NCI-H2171 treated with DMSO at 0.1 percent for 48 hours (cell line): ENCODE data around the gene C1D.
A peak's percentile ranks its signal among the peaks of the same experiment; 100 is the strongest.

ENCODE experiments used
- DNase-seq: peaks from one replicate; lab custom pipeline; 2025; lab: John Stamatoyannopoulos, UW

C1D gene

GRCh38 chr2:68057658-68058396 is 5.0 kb downstream of the C1D start:
- DNase-seq = no peak

GRCh38 chr2:68052717-68053422 is 9.9 kb downstream of the C1D start:
- DNase-seq = no peak

- DNase-seq = no peak
Measured at GRCh38 chr2:68050353-68050752, 12.5 kb downstream of the C1D start.

- no peak for DNase-seq
Measured at GRCh38 chr2:68046642-68047240, 16.1 kb downstream of the C1D start.

- no peak for DNase-seq
Measured at GRCh38 chr2:68046224-68046623, 16.6 kb downstream of the C1D start.

GRCh38 chr2:68045342-68045741 is 17.5 kb downstream of the C1D start:
- DNase-seq = no peak

GRCh38 chr2:68044099-68044498 is 18.7 kb downstream of the C1D start:
- no peak for DNase-seq

GRCh38 chr2:68043695-68044094 is 19.1 kb downstream of the C1D start:
- no peak for DNase-seq

- no peak for DNase-seq
Measured at GRCh38 chr2:68043032-68043431, 19.8 kb downstream of the C1D start.

GRCh38 chr2:68041704-68042245 is 21.0 kb downstream of the C1D start:
- DNase-seq = no peak

GRCh38 chr2:68040078-68040477 is 22.7 kb downstream of the C1D start:
- DNase-seq = no peak

GRCh38 chr2:68039317-68039716 is 23.5 kb downstream of the C1D start:
- no peak for DNase-seq

GRCh38 chr2:68032702-68033101 is 30.1 kb downstream of the C1D start:
- no peak for DNase-seq

- peak; percentile 68 for DNase-seq
Measured at GRCh38 chr2:68031542-68032160, 31.2 kb downstream of the C1D start.

- no peak for DNase-seq
Measured at GRCh38 chr2:68031043-68031442, 31.8 kb downstream of the C1D start.

- DNase-seq = no peak
Measured at GRCh38 chr2:68030529-68030928, 32.3 kb downstream of the C1D start.

GRCh38 chr2:68027959-68028358 is 34.8 kb downstream of the C1D start:
- no peak for DNase-seq

GRCh38 chr2:68024450-68024849 is 38.4 kb downstream of the C1D start:
- DNase-seq = no peak

- DNase-seq = no peak
Measured at GRCh38 chr2:68023904-68024303, 38.9 kb downstream of the C1D start.

- no peak for DNase-seq
Measured at GRCh38 chr2:68018727-68019126, 44.1 kb downstream of the C1D start.

- DNase-seq = no peak
Measured at GRCh38 chr2:68009526-68009925, 53.3 kb downstream of the C1D start.

GRCh38 chr2:68000170-68000825 is 62.5 kb downstream of the C1D start:
- DNase-seq = no peak
